ENCODE results near the gene SYNE1.
"Not testable (repeated sequence)": the region's sequence is repeated elsewhere in the genome, so short reads cannot be mapped to it uniquely, and the experiment has no call there.

SYNE1 gene

DNA sequence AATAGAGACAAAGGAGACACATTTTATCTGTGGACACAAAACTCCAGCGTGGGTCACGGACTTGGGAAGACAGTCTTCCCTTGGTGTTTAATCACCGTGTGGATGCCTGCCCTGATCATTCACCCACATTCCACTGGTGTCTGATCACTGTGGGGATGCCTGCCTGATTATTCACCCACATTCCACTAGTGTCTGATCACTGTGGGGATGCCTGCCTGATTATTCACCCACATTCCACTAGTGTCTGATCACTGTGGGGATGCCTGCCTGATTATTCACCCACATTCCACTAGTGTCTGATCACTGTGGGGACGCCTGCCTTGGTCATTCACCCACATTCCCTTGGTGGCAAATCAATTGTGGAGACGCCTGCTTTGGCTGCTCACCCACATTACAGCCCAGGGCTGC lies 146.2 kb downstream of the SYNE1 start:
- not testable (repeated sequence) for DNase-seq (ENCODE audit: low spot score)

- DNase-seq (ENCODE audit: low spot score): no peak
Observed at GRCh38 chr6:152484806-152485205, 152.4 kb downstream of the SYNE1 start.

GRCh38 chr6:152482289-152482688 lies 154.9 kb downstream of the SYNE1 start:
- DNase-seq (ENCODE audit: low spot score): no peak

DNA sequence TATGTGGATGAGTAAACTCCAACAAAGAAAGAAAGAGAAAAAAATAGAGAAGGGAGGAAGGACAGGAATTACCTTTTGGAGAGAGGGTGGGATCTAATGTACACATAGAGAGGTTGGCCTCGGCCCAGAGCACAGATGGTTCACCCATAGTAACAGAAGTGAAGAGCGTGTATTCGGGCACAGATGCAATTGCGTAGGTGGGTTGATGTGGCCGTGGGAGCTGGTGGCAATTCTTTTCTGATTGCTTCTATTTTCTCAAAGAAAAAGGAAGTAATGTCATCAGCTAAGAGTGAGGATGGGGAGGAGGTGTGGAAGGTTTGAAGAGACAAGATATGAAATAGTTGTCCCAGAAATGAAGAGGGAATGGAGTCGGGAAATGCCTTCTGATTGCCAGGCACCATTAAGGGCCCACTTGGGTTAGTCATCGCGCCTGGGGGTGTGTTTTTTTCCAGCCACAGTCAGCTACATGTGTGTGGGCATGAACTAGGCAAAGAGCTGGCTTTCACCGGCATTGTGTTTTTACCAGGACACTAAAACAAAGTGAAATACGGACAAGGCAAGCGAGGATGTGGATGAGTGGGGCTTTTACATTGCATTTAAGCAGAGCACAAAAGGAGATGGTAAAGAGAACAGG lies 158.7 kb downstream of the SYNE1 start:
- no peak for DNase-seq (ENCODE audit: low spot score)

DNA sequence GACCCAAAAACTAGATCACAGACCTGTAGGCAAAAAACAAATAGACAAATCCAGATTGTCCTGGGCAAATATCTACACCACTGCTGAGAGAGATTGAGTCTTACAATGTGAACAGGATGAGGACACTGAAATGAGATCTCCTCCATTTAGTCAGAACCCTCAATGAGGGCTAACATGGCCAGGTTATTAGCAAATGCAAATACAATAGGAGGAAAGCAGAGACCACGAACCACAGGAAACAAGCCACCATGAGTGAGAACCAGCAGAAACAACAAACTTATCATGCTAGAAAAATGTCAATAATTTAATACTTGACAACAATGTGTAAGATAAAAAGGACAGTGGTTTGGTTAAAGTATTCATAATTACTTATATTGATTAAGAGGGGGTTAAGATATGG lies 162.8 kb downstream of the SYNE1 start:
- DNase-seq (ENCODE audit: low spot score): no peak

DNA sequence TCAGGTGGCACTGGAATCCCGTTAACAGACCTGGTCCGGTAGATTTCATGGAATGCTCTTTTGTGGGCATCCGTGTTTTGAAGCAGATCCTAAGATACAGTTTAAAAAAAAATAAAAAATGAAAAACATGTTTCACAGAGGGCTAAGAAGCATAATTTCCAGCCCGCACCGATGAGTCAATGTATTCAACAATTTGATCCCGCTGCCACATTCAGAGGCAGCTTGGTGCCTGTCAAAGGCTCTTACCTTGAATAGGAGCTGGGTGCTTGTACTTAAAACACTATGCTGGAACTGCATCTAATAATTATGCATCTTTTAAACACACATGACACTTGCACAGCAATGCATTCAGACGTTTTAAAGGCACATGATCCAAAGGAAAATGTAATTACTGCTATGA lies 164.8 kb downstream of the SYNE1 start:
- DNase-seq (ENCODE audit: low spot score): no peak

DNA sequence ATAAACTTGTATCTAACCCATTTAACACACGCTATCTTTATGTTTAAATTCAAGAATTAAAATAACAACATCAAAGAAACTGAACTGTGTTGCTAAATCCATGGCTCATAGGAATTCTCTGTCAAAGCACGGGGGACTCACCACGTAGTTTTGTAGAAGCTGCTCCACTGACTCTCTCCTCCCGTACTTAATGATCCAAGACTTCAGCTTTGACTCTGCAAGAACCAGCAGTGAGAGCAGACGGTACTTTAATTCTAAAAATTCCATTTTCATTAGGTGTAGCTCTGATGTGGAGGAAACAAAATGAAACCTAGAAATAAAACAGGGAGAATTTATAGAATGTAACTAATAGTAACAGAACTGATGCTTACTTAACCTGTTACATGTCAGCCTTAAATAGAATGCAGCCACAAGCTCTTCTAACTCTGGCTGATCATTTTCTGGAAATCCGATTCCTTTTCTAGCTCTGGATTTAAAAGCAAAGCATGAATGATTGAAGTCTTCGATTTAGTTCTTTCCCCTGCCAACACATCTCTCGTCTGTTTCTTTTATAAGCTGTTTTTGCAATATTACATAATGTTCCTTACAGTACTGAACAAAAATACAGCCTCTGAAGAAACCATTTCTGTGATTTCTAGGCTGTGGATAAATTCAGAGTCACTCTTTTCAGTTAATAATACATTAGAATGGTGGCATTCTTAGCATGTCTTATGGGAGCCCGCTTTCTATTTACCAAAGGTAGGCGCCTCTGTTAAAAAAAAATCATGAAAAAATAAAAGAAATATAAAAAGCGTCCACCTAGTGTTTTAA lies 165.5 kb downstream of the SYNE1 start:
- no peak for DNase-seq (ENCODE audit: low spot score)

DNA sequence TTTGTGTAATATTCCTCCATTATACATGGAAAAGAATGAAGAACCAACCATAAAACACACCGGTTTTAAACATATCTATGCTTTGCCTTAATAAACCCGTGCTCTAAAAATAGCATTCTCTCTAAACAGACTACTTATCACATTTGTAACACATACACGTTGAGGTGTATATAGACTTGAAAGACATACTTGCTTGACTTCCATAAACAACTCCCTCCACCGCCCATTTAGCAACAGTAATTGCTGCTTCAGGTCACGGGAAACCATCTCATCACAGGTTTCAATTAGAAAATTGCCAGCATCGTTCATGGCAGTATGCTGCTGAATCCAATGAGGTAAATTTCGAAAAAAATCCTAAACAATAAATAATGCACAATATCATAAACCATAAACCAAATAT lies 174.0 kb downstream of the SYNE1 start:
- DNase-seq (ENCODE audit: low spot score): no peak

DNA sequence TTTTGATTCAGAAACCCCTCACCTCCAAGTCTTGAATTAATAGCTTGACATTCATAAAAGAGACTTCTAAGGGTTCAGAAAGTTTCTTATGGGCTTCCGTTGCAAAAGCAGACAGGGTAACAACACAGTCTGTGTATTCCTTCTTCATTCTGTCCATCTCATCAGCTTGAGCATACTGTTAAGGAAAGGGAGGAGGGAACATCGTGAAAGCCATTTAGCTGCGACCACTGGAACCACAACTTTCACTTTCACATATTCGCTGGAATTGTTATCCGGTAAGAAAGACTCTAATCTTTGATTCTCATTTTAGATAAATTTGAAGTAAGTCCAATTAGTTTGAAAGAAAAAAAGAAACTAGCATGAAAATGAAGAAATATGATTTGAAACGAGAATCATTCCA lies 174.4 kb downstream of the SYNE1 start:
- no peak for DNase-seq (ENCODE audit: low spot score)

- no peak for DNase-seq (ENCODE audit: low spot score)
Observed at GRCh38 chr6:152461556-152461955, 175.6 kb downstream of the SYNE1 start.

GRCh38 chr6:152458648-152459644 lies 178.2 kb downstream of the SYNE1 start:
- DNase-seq (ENCODE audit: low spot score): no peak

- DNase-seq (ENCODE audit: low spot score): no peak
Observed at GRCh38 chr6:152457949-152458624, 179.1 kb downstream of the SYNE1 start.

DNA sequence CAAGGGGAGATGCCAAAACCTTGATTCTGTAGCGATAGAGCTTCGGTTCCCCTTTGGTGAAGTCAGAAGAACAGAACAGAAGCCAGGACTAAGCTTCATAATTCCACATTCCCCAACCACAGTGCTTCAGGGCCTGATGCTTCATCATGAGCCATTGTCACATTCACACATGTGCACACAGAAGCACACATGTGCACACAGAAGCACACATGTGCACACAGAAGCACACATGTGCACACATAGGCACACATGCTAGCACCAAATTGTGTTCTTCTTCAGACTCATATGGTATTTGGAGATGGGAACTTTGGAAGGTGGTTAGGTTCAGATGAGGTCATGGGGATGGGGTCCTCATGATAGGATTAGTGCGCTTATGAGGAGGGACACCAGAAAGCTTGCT lies 183.2 kb downstream of the SYNE1 start:
- no peak for DNase-seq (ENCODE audit: low spot score)

- no peak for DNase-seq (ENCODE audit: low spot score)
Observed at GRCh38 chr6:152453421-152453820, 183.7 kb downstream of the SYNE1 start.

DNA sequence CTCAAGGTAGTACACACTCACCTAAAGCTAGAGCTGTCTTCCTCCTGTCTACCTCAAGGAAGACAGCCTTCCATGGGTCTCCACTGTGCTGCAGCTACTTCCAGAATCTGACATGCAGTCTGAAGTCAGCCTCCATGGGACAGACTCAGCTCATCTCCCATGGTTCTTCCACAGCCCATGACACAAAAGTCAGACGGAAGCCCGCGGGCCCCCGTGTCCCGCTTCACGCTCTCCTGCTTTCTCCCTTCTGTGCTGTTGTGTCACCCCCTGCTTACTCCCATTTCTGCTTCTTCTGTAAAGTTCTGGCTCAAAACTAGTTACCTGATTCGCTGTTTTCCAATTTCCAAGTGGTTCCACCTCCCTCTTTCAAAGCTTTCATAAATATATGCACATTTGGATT lies 184.5 kb downstream of the SYNE1 start:
- no peak for DNase-seq (ENCODE audit: low spot score)

DNA sequence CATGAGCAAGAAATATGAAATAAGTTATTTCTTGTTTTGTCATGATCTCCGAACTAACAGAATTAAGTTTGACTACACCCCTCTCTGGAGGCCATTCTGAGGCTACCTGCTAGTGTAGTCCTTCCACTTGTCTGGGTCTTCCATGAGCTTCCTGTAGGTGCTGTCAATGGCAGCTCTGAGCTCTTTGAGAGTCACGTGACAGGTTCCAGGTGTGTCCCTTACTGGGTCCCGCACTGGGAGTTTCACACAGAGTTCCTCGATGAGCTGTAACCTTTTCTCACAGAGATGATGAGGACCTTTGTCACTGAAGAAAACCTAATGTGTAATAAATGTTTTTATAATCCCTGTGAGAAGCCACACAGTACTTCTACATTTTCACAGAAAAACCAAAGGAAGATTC lies 186.6 kb downstream of the SYNE1 start:
- no peak for DNase-seq (ENCODE audit: low spot score)

- DNase-seq (ENCODE audit: low spot score): no peak
Observed at GRCh38 chr6:152441902-152442301, 195.3 kb downstream of the SYNE1 start.

- DNase-seq (ENCODE audit: low spot score): no peak
Observed at GRCh38 chr6:152435816-152436215, 201.3 kb downstream of the SYNE1 start.

DNA sequence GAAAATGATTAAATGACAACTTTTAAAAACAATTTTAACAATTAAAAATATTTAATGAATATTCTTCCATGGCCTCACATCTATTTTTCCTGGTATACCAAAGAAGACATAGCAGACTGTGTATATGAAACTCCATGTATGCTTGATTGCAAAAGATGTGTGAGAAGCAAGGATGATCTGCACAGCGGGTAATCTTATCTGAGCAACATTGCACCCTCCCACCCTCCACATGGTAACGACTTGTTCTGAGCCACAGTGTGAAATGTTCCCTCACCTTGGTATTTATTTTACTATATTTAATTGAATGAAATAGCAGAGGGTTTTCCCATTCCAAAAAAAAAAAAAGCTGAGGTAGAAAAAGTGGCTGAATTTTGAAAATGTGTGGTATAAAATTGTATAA lies 204.4 kb downstream of the SYNE1 start:
- DNase-seq (ENCODE audit: low spot score): no peak

DNA sequence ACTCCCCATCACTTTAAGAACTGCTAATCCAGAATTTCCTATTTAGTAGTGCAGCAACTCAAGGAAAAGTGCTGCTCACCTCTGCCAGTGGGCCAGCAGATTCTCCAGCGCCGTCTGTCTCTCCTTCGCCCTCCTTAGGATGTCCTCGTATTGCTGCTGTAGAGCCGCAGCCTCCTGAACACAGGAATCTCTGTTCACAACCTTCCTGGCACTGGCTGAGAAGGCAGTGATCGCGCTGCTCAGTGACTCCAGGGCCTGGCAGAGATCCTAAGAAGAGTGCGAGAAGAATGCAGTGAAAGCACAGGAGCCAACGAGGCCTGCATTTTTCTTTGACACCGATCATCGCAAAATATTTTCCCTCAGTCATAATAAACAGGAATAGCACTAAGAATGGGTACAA lies 209.0 kb downstream of the SYNE1 start:
- no peak for DNase-seq (ENCODE audit: low spot score)

DNA sequence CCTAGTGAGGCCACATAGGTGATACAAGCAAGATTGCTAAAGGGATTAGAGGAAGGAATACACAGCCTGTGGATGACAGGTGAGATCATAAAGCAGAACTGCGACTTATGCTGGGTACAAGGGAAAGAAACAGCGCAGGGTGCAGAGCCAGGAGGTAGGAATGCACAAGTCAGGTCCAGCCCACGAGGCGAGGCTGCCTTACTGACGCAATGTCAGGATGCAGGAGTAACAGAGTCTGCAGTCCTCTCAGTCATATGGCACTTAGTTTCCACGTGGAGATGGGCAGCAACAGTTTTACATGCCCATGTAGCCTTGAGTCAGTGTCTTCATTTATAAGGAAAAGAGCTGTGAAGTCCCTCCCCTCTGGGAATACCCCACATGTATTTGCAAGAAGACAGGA lies 210.9 kb downstream of the SYNE1 start:
- DNase-seq (ENCODE audit: low spot score): no peak
